HG03280 (cell line): ENCODE data around the gene SKA3.

Experiments used
- ATAC-seq: cut with Tn5 transposase; IDR thresholded peaks from one replicate; pipeline ENCODE4 v1.9.1; 2021; ENCODE audit warnings: mild to moderate bottlenecking, moderate library complexity; ENCODE audit not compliant: unreplicated experiment

Gene SKA3

GRCh38 chr13:21117104-21117809 lies 59.1 kb downstream of the SKA3 start:
- no peak for ATAC-seq

DNA sequence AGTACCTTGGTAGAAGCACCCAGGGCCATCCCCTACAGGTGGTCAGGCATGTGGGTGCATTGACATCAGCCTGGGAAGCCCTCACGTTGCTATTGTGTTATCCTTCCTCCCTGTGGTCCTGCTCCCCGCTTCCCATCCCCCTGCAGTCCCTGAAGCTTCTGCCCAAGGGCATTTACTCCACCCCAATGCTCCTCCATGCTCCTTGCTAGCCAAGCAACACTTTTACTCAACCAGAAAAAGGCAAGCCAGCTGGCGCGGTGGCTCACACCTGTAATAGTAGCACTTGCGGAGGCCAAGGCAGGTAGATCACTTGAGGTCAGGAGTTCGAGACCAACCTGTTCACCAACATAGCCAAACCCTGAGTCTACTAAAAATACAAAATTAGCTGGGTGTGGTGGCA lies 60.2 kb downstream of the SKA3 start:
- no peak for ATAC-seq

- ATAC-seq: no peak
These were observed 61.1 kb downstream of the SKA3 start for GRCh38 chr13:21115231-21115630.

GRCh38 chr13:21111546-21111945 lies 64.8 kb downstream of the SKA3 start:
- ATAC-seq: no peak

DNA sequence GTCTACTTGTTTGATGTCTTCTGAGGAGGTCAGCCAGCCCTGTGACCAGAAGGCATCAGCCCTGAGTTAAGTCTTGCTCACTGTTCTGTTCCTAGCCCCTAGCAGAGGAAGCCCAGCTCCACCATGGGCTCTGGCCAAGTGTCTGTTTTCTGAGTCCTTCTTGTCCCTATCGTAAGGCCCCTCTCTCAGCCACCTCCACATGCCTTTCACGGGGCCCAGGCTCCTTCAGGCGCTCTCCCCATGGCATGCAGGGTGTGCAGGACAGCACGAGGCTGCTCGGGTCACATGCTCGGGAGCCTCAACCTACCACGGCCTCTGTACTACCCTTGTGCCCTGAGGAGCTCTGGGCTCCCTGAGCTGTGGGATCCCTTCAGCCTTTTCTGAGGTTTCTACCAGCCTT lies 67.2 kb downstream of the SKA3 start:
- no peak for ATAC-seq

GRCh38 chr13:21106089-21106488 lies 70.3 kb downstream of the SKA3 start:
- no peak for ATAC-seq

- ATAC-seq: no peak
These were observed 71.9 kb downstream of the SKA3 start for GRCh38 chr13:21104199-21105019.
